Stimulated activated CD8-positive, alpha-beta memory T cell treated with anti-CD3 and anti-CD28 coated beads, Interleukin-4, amount 100 ng/mL, for 4 hours (primary cell): Measurements from ENCODE around the gene SMARCD3.
A peak's percentile ranks its signal among the peaks of the same experiment; 100 is the strongest.

Experiments used
- DNase-seq, 2 donors: peaks; one replicate each; pipeline ENCODE4 v3.0.0-alpha.2; 2020; ENCODE audit warnings: low read depth in 2 of 2, low spot score in 1 of 2

SMARCD3 gene

GRCh38 chr7:151248346-151249033, at the start of gene SMARCD3:
Gene SMARCD3 (minus strand): TSS chr7:151248694. CDS start chr7:151248562, 132 bp downstream.
- DNase-seq, result no peak

DNA sequence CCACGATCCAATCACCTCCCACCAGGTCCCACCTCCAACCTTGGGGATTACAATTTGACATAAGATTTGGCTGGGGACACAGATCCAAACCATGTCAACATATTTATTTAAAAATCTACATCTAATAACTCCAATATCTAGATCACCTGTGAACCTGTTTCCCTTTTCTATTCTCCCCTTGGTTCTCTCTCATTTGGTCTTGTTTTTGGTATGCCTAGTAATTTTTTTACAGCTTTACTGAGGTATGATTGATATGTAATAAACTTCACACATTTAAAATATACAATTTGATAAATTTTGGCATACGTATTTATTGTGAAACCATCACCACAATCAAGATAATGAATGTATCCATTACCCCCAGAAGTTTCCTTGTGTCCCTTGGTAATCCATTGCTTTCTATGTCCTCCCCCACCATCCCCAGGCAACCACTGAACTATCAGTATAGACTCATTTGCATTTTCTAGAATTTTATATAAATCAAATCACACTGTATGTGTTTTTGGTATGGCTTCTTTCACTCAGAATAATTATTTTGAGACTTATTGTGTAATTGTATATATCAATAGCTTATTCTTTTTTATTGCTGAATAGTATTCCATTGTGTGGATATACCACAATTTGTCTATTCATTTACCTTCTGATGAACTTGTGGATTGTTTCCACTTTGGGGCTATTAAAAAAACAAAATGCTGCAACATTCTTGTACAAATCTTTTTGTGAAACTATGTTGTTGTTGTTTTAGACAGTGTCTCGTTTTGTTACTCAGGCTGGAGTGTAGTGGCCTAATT, 47.9 kb upstream of the SMARCD3 start:
- DNase-seq, result no peak

GRCh38 chr7:151292850-151293249, 44.4 kb upstream of the SMARCD3 start:
- DNase-seq, result no peak

- no peak for DNase-seq
Measured at GRCh38 chr7:151291206-151291605, 42.7 kb upstream of the SMARCD3 start.

- DNase-seq, result no peak
Measured at GRCh38 chr7:151290355-151290760, 41.9 kb upstream of the SMARCD3 start.

- no peak for DNase-seq
Measured at GRCh38 chr7:151289891-151290290, 41.4 kb upstream of the SMARCD3 start.

DNA sequence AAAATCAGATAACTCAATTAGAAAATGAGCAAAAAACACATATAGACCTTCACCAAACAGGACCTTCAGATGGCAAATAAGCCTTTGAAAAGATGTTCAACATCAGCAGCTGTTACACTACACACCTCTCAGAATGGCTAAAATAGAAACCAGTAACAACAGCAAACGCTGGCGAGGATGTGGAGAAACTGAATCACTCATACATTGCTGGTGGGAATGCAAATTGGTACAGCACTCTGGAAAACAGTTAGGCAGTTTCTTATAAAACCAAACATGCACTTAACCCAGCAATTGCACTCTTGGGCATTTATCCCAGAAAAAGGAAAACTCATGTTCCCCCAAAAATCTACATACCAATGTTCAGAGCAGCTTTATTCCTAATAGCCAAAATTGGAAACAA, 37.7 kb upstream of the SMARCD3 start:
- no peak for DNase-seq

DNA sequence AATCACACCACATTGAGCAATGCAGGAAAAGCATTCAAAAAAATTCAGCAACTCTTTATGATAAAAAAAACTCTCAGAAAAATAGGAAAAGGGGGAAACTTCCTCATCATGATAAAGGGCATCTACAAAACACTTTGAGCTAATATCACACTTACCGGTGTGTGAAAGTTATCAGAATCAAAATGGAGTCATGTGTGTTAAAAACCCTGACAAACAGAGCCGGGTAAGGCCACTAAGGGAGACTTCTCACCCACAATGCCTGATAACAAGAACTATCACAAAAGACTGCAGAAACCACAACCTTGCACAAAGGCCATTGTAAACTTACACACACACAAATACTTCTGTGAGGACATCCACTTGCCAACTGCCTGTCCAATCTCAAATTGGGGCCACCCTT, 34.8 kb upstream of the SMARCD3 start:
- DNase-seq, result no peak

DNA sequence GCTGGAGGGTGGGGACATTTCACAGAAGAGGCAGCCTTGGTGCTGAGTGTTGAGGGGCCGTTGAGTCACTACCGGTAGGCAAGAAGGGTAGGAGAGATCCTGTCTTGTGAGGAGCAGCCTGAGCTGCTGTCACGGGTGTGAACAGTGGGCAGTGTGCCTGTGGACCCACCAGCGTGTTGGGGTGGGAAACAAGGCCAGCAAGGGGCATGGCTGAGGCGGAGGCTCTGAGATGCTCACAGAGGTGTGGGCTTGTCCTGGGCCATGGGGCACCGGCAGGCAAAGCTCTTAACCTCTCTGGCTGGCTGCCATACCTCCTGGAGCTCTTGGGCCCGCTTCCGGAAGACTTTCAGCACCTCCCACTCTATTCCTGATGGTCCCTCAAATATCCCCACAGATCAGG, 33.6 kb upstream of the SMARCD3 start:
- DNase-seq, result no peak

- DNase-seq, result no peak
Measured at GRCh38 chr7:151281686-151282085, 33.2 kb upstream of the SMARCD3 start.

- DNase-seq, result no peak
Measured at GRCh38 chr7:151280388-151281019, 32.0 kb upstream of the SMARCD3 start.

GRCh38 chr7:151279868-151280267, 31.4 kb upstream of the SMARCD3 start:
- no peak for DNase-seq

DNA sequence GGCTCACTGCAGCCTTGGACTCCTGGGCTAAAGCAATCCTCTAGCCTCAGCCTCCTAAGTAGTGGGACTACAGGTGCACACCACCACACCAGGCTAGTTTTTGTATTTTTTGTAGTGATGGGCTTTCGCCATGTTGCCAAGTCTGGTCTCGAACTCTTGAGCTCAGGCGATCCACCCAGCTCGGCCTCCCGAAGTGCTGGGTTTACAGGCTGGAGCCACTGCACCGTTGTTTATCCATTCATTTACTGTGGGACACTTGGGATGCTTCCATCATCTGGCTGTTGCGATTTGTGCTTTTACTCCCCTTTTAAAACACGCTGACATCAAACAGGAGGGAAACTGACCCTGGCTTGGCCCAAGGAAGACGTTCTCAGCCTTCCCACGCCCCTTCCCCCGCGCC, 30.5 kb upstream of the SMARCD3 start:
- DNase-seq, result no peak

- no peak for DNase-seq
Measured at GRCh38 chr7:151277631-151278030, 29.1 kb upstream of the SMARCD3 start.

- DNase-seq, result peak in 1 of 2 donors; percentile 40
Measured at GRCh38 chr7:151276666-151277590, 28.4 kb upstream of the SMARCD3 start.

- no peak for DNase-seq
Measured at GRCh38 chr7:151275813-151276577, 27.5 kb upstream of the SMARCD3 start.

DNA sequence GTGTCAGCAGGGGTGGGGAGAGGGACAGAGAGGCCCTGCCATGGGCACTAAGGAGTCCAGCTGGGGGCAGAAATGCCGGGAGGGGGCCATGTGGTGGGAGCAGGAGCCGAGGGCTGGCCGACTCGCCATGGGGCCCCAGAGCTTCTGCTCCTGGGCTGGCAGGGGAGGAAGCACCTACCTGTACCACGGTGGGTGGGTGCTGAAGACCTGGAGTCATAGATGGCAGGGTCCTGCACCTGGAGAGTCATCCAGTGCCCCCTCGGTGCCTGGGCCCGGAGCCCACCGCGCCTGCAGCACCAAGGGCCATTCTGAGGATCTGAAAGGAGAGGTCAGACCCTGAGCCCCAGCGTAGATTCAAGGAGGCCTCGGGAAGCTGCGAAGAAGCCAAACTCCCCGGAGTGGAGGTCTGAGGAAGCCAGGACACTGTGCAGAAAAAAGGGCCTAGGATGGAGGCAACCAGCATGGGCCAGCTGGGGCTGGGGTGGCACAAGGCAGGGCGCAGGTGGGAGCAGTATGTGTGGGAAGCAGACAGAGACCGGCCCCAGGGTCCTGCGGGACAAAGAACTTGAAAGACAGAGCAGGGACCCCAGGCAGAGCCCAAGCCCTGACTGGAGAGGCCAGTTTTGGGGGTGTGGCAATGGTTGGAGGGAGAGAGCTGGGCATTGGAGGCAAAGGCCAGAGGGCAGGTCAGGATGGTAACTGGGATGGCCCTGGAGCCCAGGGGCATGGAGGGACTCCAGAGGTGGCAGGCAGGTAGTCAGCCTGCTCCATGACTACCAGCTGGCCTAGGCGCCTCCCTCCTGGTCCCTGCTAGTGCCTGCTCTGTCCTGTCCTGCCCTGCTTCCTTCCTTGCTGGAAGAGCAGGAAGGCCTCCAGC, 26.7 kb upstream of the SMARCD3 start:
- no peak for DNase-seq

DNA sequence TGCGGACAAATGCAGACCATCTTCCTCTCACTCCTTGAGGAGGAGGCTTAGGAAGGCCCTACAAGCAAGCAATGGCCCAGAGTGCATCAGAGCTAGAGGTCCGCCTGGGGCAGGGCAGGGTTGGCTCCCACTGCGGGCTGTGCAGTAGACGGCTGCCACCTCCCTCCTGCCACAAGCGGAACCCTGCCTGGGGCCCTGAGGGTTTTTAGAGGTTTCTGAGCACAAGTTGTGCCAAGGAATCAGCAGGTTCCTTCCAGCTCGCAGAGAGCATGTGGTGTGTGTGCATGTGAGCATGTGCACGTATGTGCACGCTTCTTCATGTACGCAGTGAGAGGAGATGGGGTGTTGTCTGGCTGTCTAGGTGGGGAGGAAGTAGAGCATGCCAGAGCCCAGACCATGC, 25.9 kb upstream of the SMARCD3 start:
- DNase-seq, result no peak

- no peak for DNase-seq
Measured at GRCh38 chr7:151273651-151274390, 25.3 kb upstream of the SMARCD3 start.
